Lower lobe of right lung (tissue), 2 donors: ENCODE data around the gene LIPG. TPM values are rescaled to one million over a fixed set of nuclear protein-coding genes. Genes with fewer than 3 reads are reported as not detected.

Source experiments
- ATAC-seq, 2 donors: fragments of 200-7000 bp; cut with Tn5 transposase; one replicate each; pipeline ENCODE4 v1.9.1; 2020 to 2022; ENCODE audit warnings: mild to moderate bottlenecking in 2 of 2, moderate library complexity in 2 of 2
- DNase-seq: peaks from one replicate; pipeline ENCODE4 v3.0.0-alpha.2; 2020
- H3K27ac ChIP-seq: fragments of 200-600 bp; one replicate; pipeline ENCODE4 v1.8.0; 2022
- H3K27me3 ChIP-seq: fragments of 200-600 bp; one replicate; pipeline ENCODE4 v1.8.0; 2022; ENCODE audit warnings: low read depth
- H3K36me3 ChIP-seq: fragments of 200-600 bp; one replicate; pipeline ENCODE4 v1.8.0; 2022; ENCODE audit warnings: mild to moderate bottlenecking
- H3K4me1 ChIP-seq: fragments of 200-600 bp; one replicate; pipeline ENCODE4 v1.8.0; 2022
- H3K4me3 ChIP-seq: fragments of 200-600 bp; one replicate; pipeline ENCODE4 v1.8.0; 2022; ENCODE audit warnings: mild to moderate bottlenecking
- H3K9me3 ChIP-seq: fragments of 200-600 bp; one replicate; pipeline ENCODE4 v1.8.0; 2022
- intact Hi-C: fragments of 100-400 bp; cut with DNase I; formaldehyde crosslinking; loops from one replicate; pipeline ENCODE4 v1.11.0; 2022
- total RNA-seq: library from RNA; stranded (reverse); fragmentation: NEBNext Ultra II Directional; extraction: Animal tissue kit (Norgen Biotek cat#: 25700); gene quantifications from one replicate; pipeline ENCODE4 v1.2.1, GENCODE V29; 2021
- TF ChIP-seq, protein P1 (sequence below): fragments of 200-600 bp; IDR thresholded peaks from one replicate; pipeline ENCODE4 v1.8.0; 2022; ENCODE audit warnings: antibody characterized with exemption, mild to moderate bottlenecking
- donor health status: DM: no; HTN: yes; CAD: no; lungs with severe emphysema.

The LIPG gene
- total RNA-seq, 1 donor from 2014 or later, result 3.7 TPM

DNA sequence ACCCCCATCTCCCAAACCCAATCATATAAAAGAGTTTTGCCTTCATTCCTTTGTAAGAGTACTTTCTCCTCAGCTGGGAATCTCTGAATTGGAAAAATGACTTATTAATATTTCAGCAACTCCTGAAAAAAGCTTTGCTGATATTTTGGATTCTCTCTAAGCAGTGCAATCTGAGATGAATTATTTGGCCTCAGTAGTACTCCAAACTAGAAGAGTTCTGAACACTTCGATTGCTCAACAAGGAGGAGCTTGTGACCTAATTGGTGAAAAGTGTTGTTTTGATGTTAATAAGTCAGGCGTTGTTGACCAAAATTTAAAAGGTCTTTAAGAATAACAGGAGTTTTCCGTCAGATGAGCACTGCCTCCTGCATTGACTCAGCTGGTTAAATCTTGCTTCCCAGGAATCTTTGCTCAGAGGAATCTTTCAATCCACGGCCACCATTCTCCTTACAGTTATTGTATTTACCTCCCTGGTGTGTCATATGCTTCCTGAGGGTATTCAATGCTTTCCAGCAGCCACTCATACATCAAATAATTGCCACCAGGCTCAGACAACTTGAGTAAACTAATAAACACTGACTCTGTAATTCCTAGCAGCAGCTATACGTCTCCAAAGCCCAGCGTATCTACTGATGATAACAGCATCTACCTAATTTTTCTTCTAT lies 24.5 kb upstream of the LIPG start:
- H3K4me1 ChIP-seq, result no peaks in the 10 kb centered on the region
- H3K9me3 ChIP-seq, result no peaks in the 10 kb centered on the region
- intact Hi-C loops, result no loop called here
- ATAC-seq, result no peak
- no peak overlapping the region for H3K4me3 ChIP-seq
- no peak overlapping the region for H3K27ac ChIP-seq
- no peak for DNase-seq
- no peaks in the 10 kb centered on the region for H3K36me3 ChIP-seq
- TF ChIP-seq, protein P1, sequence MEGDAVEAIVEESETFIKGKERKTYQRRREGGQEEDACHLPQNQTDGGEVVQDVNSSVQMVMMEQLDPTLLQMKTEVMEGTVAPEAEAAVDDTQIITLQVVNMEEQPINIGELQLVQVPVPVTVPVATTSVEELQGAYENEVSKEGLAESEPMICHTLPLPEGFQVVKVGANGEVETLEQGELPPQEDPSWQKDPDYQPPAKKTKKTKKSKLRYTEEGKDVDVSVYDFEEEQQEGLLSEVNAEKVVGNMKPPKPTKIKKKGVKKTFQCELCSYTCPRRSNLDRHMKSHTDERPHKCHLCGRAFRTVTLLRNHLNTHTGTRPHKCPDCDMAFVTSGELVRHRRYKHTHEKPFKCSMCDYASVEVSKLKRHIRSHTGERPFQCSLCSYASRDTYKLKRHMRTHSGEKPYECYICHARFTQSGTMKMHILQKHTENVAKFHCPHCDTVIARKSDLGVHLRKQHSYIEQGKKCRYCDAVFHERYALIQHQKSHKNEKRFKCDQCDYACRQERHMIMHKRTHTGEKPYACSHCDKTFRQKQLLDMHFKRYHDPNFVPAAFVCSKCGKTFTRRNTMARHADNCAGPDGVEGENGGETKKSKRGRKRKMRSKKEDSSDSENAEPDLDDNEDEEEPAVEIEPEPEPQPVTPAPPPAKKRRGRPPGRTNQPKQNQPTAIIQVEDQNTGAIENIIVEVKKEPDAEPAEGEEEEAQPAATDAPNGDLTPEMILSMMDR, result no peak
- no peaks in the 10 kb centered on the region for H3K27me3 ChIP-seq

DNA sequence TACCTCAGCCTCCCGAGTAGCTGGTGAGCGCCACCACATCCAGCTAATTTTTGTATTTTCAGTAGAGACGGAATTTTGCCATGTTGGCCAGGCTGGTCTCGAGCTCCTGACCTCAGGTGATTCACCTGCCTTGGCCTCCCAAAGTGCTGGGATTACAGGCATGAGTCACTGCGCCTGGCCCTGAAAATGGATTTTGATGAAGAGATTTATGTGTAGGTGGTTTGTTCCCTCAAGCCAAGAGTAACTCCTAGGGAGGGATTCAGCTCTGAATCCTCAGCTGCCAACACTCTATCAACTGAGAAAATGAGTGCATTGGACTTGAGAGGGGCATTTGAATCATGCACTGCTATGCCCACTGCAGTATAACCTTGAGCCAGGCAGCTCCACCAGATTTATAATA lies 17.5 kb upstream of the LIPG start:
- intact Hi-C loops, result no loop called here
- no peaks in the 10 kb centered on the region for H3K4me1 ChIP-seq
- no peak overlapping the region for H3K27ac ChIP-seq
- TF ChIP-seq, protein P1, result no peak
- DNase-seq, result no peak
- H3K36me3 ChIP-seq, result no peaks in the 10 kb centered on the region
- no peaks in the 10 kb centered on the region for H3K9me3 ChIP-seq
- no peak for ATAC-seq
- no peak overlapping the region for H3K4me3 ChIP-seq
- H3K27me3 ChIP-seq, result no peaks in the 10 kb centered on the region

DNA sequence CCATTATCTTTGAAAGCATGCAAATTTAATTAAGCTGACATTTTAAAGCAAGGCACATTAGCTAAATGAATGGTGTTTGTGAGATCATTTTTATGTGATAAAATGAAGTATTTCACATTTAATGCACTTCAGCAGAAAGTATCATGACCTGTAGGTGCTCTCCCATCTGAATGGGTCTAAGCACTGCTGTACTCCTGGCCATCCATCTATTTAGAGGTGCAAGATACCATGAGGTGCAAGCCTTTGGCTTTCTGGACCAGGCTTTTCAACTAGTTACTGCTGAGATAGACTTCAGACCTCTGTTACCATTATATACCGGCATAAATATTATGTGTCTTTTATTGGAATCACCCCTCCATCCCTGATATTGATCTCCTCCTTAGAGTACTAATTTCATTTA lies 15.6 kb upstream of the LIPG start:
- DNase-seq, result no peak
- no peaks in the 10 kb centered on the region for H3K36me3 ChIP-seq
- no peak overlapping the region for H3K4me3 ChIP-seq
- no peaks in the 10 kb centered on the region for H3K4me1 ChIP-seq
- no peak for ATAC-seq
- no peaks in the 10 kb centered on the region for H3K27me3 ChIP-seq
- H3K27ac ChIP-seq, result no peak overlapping the region
- H3K9me3 ChIP-seq, result no peaks in the 10 kb centered on the region
- TF ChIP-seq, protein P1, result no peak
- intact Hi-C loops, result no loop called here

DNA sequence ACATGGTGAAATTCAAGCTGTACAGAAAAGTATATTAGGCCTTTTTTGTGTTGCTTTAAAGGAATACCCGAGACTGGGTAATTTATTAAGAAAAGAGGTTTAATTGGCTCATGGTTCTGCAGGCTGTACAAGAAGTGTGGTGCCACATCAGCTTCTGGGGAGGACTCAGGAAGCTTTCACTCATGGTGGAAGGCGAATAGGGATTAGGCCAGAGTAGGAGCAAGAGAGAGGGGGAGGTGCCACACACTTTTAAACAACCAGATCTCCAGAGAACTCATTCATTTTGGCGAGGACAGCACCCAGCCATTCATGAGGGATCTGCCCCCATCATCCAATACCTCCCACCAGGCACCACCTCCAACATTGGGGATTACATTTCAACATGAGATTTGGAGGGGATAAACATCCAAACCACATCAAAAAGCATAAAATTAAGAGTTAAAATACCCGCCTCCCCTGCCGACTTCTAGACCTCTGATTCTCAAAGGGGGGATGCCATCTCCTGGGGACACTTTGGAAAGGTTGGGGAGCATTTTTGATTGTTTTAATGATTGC lies 15.1 kb upstream of the LIPG start:
- Histone ChIP-seq H3K4me1 (no peaks in the 10 kb centered on the region), H3K27ac (no peak overlapping the region), H3K4me3 (no peak overlapping the region), H3K36me3 (no peaks in the 10 kb centered on the region), H3K27me3 (no peaks in the 10 kb centered on the region), H3K9me3 (no peaks in the 10 kb centered on the region)
- intact Hi-C loops, result no loop called here
- DNase-seq (no peak), ATAC-seq (no peak)
- TF ChIP-seq, protein P1, result no peak

DNA sequence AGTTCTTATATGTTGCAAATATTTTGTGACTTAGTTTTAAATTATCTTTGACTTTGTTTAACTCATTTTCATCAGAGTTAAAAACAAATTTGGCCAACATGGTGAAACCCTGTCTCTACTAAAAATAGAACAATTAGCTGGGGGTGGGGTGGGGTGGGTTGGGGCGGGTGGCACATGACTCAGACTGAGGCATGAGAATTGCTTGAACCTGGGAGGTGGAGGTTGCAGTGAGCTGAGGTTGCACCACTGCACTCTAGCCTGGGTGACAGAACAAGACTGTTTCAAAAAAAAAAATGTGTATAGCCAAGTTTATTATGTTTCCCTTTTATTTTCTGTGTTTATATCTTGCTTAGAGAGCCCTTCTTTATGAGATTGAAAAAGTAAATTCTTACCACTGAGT lies 14.2 kb upstream of the LIPG start:
- TF ChIP-seq, protein P1, result no peak
- Histone ChIP-seq H3K27me3 (no peaks in the 10 kb centered on the region), H3K36me3 (no peaks in the 10 kb centered on the region), H3K4me3 (no peak overlapping the region), H3K27ac (no peak overlapping the region), H3K4me1 (no peaks in the 10 kb centered on the region), H3K9me3 (no peaks in the 10 kb centered on the region)
- ATAC-seq (no peak), DNase-seq (no peak)
- intact Hi-C loops, result no loop called here
